DMS114 treated with DMSO at 0.1 percent for 48 hours (cell line): Measurements from ENCODE around the gene CFAP53.

Source experiments
- DNase-seq: peaks from one replicate; lab custom pipeline; 2025; ENCODE audit not compliant: unreplicated experiment; lab: John Stamatoyannopoulos, UW

CFAP53 gene

DNA sequence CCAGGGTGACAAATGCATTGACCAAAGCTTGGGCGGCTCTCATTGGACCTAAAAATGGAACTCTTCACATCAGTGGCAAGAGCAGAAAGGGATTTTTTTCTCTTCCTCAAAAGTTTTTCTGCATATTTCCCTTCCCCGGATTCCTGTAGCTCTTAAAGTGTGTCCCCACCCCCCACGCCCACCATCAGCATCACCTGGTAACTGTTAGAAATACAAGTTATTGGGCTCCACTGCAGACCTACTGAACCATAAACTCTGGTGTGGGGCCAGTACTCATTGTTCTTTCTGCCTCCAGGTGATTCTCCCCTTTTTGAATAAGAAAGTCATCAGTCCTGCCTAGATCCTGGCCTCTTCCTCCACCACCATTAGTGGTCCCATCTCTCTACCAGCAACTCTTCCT lies 70.0 kb downstream of the CFAP53 start:
- DNase-seq, result no peak

DNA sequence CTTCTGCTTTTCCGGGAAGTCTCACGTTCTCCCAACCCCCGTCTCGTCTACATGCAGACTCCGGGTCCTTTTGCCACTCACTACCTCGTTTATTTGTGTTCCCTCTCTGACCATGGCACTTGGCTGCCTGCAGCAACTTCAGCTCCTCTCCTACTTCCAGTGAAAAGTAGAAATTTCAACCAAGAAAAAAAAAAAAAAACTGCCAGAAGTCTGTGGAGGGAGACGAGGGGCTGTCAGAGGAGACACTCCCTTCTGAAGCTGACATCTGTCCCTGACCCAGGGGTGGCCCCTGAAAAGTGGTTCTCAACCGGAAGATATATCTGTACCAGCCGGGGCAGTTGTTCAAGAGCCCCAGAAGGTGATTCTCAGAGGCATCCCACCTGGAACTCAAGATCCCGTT lies 70.6 kb downstream of the CFAP53 start:
- no peak for DNase-seq

DNA sequence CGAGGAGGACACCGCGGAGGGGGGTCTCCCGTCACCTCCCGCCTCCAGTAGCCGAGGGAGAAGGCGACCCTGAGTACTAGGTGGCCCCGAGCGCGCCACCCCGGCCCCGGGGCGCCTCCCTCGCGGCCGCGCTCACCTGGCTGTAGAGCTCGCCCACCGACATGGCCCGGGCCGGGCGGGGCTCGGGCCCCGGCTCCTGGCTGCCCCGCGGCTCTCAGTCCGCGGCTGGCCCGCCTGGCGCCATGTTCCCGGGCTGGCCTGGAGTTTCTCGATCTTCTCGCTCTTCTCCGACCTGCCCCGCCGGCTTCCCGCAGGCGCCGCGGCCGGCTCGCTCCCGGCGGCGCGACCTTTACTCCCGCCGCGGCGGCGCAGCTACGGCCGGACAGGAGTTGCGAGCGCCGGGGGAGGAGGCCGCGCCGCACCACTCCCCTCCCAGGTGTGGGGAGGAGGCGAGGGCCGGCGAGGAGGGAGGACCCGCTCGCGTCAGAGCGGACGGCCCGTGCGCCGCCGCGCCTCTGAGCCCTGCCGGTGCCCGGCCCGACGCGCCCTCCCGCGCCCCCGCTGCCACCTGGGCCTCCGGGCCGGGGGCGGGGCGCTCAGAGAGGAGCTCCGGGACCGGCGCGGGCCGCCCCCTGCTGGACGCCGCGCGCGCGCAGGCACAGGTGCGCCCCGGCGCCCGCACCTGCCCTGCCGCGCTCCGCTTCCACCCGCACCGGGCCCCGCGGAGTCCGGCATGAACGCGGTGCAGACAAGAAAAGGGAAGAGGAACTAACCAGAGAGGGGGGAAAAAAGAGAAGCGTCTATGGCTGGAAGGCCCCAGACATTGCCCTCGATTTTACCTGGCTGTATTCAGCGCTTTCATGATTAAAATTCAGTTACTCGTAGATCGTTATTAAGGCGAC lies 71.4 kb downstream of the CFAP53 start, which contains the start of gene MYO5B:
MYO5B (minus strand) TSS at position 517 of the 902 bp plus-strand sequence; CDS start at position 163, 354 bp downstream.
- DNase-seq, result no peak

DNA sequence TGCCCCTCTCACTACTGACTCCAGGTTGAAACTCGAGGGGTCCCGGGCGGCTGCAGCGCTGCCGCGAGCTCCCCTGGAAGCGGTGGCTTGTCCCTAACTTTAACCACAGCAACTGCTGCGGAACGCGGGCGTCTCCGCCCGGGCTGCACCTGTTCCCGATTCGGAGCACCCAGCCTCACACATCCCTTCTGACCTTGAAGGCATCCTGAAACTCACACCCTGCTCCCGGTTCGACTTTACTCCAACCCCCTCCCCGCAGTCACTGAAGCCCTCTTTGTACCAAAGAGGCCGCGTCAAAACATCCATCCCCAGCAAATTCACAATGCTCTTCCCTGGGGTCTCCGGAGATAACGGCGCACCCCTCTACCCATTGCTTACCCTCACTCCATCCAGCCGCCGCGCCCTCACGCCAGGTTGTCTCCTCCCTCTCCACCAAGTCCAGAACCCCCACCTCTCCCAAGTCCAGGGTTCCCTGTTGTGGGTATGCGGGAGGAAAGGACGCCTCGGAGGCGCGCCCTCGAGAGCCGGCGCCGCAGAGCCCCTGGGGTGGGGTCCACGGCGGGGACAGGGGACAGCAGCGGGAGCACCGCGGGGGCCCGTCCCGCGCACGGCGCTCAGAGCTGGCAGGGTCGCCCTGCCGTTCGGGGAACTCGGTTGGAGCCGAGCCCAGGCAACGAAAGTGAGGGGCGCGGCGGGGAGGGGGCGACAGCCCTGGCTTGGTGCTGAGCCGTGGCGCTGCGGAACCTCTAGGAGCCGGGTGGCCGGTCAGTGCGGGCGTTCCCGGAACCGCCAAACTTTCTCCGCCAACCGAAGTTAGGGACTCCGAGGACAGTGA lies 72.3 kb downstream of the CFAP53 start:
- no peak for DNase-seq

DNA sequence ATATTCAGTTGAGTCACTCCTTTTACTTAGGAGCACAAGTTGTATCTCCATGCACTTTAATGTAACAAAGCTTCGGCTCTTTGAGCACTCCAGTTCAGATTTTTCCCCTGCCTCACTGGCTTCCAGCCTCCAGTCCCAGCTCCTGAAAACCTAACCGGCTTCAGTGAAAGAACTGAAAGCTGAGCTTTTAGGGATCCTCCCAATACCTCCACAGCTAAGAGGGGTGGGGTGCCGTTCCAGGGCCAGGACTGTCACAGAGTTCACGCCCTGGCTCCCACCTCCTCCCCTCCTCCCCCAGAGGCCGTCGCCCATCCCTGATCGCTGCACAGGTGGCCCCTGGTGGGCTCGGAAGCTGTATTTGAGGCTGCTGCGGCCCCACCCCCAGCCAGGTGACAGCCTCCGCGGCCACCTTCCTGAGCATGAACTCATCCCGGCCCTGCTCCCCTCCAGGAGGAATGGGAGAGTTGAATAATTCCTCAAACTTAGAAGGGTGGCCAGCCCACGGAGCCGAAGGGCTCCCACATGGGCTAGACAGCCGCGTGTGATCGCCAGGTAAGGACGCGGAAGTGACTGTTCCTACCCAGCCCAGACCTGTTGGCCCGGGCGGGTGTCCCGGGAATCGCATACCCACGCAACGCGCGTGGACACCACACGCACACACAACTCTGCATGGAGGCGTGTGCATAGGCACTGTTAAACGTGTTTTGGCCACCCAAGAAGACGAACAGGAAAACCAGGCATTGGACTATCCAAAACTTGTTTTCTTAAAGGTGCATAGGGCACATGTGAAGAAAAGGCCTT lies 73.1 kb downstream of the CFAP53 start:
- DNase-seq, result no peak

DNA sequence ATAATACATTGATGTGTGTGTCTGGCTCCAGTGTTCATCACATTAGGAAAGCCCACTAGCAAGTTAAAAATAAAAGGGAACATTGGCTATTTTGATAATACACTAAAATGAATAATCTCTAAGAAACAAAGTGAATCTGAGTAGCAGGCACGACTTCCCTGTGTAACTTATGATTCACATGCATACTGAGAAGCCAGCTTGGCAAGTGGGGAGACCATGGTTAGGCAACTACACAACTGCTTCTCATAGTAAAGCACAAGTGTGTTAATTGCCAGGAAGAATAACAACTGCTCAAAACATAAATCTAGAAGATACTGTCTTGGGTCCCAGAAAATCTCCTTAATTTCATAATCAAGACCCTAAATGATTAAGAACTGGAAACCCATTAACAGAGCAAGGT lies 75.4 kb downstream of the CFAP53 start:
- DNase-seq, result no peak

DNA sequence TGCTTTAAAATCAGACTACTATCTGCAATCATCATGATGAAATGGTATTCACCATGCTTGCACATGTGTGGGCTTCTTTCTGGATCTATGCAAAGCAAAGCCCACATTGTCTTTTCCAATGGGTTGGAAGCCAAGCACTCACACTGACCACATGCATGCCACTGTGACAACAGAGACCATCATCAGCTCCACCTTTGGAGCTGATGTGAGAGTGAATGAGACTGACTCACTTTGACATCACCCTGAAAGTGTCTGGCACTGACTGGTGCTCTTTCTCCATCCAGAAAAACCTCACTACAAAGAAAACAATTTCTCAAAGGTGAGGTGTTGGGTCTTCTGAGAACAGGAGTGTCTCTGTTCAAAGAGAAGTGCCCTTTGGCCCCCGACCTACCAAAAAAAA lies 76.1 kb downstream of the CFAP53 start:
- no peak for DNase-seq

DNA sequence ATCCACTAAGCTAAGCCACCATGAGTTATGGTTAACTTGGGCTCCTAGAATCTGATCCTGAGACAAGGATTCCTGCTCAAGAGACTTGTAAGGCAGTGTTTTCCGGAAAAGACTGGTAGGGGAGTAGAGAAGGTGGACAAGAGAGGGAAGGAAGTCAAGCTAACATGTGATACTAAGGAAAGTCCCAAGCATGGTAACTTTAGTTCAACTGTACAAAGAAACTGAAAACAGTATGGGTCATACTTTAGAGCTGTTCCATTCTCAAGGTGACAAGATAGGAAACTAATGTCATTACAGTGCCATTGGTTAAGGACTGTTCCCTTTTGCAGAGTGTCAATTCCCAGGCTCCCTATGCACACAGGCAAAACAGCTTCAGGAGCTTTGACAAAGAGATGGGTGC lies 77.1 kb downstream of the CFAP53 start:
- no peak for DNase-seq

DNA sequence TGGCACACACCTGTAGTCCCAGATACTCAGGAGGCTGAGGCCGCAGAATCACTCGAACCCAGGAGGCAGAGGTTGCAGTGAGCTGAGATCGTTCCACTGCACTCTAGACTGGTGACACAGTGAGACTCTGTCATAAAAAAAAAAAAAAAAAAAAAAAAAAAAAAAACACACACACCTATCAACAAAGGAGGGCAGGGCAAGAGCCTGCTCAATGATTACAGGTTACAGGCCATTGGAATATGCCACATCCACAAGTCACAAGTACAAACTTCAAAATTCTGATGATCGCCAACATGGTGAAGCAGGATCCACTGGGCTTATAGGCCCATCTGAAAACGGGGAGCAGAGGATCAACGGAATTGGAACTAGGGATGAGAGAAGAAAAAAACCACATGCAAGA lies 77.6 kb downstream of the CFAP53 start:
- no peak for DNase-seq

DNA sequence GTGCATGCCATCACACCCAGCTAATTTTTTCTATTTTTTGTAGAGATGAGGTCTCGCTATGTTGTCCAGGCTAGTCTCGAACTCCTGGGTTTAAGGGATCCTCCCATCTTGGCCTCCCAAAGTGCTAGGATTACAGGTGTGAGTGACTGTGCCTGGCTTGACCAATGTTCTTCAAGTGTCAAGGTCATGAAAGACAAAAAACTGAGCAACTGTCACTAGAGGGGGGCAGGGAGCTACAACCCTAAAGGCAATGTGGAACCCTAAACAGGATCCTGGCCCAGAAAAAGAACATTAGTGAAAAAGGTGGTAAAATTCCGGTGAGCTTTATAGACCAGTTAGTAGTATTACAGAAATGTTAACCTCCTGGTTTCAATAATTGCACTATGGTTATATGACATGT lies 78.6 kb downstream of the CFAP53 start:
- no peak for DNase-seq

DNA sequence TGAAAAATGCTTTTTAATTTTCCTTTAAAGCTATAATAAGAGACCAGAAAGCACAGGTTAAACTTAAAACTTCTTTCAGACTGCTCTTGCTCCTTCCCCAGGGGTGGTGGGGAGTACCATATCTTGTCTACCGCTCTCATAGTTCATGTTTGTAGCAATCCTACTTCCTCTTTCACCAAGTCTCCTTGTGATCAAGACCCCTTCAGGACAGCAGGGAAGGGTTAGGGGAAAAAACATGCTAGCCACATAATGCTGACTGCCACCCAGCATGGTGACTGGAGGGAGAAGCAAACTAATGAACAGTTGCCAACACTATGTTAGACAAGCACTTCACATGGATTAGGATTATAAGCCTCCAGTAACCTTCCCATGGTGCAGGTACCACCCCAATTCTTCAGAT lies 79.9 kb downstream of the CFAP53 start:
- no peak for DNase-seq

DNA sequence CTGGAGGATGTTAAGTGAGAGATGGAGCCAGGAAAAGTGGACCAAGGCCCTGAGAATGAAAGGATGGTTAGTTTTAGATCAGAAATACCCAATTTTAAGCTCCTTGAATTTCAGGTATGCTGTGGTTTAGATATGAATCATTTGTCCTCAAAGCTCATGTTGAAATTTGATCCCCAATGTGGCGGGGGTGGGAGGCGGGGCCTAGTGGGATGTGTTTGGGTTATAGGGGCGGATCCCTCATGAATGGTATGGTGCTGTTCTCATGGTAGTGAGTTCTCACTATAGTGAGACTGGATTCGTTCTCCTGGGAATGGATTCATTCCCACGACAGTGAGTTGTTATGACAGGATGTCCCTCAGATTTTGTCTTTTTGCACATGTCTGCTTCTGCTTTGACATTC lies 82.7 kb downstream of the CFAP53 start:
- DNase-seq, result no peak

DNA sequence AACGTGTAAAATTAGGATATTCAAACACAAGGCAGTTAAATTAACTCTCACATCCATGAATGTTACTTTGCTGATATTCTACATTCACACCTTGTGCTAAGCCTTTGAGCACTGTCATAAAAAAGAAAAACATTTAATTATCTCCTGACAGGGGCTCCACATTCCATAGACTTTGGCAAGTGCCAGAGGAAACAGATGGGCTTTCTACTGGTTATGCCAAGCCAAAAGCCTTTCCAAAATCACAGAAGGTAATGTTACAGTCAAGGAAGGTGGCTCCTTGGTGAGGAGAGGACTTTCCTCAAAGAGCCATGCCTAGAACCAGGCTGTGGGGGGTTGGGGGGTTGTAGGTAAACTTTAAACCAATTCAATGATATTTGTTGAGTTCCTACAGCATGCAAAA lies 83.8 kb downstream of the CFAP53 start:
- no peak for DNase-seq

DNA sequence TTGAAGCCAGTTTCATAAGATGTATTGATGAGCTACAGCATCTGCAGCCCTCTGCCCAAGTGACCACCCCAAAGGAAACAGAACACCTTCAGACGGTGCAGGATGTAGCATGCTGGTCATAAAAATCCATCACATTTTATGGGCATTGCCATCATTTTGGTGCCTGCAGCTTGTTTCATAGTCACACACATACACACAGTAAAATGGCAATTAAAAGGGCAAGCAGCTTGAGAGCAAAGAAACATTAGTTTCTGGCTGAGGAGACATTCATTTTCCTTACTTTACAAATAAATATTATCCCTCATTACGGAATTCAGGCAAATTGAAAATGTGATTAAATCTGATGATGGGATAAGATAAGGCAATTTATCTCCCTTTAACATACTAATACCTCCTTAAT lies 84.7 kb downstream of the CFAP53 start:
- no peak for DNase-seq

DNA sequence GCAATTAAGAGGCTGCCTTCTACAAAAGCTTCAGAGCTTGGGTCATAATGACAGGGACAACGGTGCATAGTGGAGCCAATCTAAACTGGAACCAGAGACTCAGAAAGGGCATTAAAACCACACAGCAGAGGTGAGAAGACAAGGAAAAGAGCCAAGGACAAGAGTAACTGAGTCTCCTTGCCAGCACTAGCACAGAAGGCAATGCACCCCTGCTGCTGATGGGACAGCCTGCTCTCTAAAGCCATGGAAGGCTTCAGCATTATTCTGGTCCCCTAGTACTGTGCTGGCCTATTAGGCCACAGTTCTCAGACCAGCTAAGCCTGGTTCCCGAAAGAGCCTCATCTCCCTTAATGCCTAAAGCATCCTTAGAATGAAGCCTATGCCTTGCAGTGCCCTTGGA lies 86.8 kb downstream of the CFAP53 start:
- DNase-seq, result no peak

DNA sequence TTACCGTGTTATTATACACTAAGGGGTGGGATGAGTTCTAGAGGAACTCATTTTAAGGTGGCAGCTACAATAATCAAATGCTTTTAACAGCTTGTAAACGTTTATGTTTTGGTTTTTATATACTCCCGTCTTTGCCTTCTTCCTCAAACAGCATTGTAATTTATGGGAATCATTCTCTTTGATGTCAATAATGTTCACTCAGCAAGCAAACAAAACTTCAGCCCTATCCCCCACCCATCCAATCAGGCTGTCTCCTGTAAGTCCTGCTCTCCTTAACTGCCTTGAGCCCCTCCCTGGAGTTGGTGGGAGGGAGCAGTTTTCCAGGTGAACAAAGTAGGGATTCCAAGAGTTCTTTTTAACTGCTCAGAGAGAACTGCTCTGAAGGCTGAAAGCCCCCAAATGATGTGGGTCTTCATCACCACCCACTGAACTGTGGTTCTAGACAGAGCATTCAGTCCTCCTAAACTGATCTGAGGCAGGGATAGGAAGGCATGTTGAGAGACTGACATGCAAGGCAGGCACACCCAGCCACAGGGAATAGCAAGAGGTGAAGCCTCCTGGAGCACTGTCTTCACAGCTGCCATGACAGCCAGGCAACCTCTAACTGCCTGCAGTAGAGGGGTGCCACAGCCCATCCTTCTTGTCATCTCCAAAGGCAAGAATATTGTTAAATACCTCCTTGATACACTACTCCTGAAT lies 88.9 kb downstream of the CFAP53 start:
- no peak for DNase-seq
